A673 (cell line): ENCODE data around the gene SLC4A7.

ENCODE experiments used
- EZH2 ChIP-seq: fragments of 200-600 bp; sonication (generic); IDR thresholded peaks from 2 replicates; pipeline ENCODE4 v1.6.1; 2017; ENCODE audit warnings: borderline replicate concordance, low read depth, mild to moderate bottlenecking, mixed read lengths, antibody characterized with exemption, low read length; ENCODE audit not compliant: poor library complexity, severe bottlenecking
- TF ChIP-seq, protein P1 (sequence below): fragments of 300-800, 200-600 bp; sonication (generic); conservative IDR thresholded peaks from 2 replicates; pipeline ENCODE4 v1.5.1; 2017; ENCODE audit warnings: low read depth, mild to moderate bottlenecking, antibody characterized with exemption, low read length, moderate library complexity, mixed read lengths

DNA sequence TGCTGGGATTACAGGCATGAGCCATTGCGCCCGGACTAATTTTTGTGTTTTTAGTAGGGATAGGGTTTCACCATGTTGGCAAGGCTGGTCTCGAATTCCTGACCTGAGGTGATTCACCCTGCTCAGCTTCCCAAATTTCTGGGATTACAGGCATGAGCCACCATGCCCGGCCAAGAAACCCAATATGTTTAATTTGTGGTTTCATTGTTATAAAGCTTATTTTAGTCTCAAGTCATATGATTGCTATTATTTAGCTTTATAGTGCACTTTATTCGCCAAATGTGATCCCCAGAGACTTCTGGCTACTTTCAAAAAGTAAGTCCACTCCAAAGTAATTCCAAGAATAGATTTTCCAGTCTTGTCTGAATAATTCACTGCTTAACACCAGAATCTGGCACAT is 19.3 kb upstream of the SLC4A7 start:
- no peak for TF ChIP-seq EZH2
- TF ChIP-seq, protein P1, sequence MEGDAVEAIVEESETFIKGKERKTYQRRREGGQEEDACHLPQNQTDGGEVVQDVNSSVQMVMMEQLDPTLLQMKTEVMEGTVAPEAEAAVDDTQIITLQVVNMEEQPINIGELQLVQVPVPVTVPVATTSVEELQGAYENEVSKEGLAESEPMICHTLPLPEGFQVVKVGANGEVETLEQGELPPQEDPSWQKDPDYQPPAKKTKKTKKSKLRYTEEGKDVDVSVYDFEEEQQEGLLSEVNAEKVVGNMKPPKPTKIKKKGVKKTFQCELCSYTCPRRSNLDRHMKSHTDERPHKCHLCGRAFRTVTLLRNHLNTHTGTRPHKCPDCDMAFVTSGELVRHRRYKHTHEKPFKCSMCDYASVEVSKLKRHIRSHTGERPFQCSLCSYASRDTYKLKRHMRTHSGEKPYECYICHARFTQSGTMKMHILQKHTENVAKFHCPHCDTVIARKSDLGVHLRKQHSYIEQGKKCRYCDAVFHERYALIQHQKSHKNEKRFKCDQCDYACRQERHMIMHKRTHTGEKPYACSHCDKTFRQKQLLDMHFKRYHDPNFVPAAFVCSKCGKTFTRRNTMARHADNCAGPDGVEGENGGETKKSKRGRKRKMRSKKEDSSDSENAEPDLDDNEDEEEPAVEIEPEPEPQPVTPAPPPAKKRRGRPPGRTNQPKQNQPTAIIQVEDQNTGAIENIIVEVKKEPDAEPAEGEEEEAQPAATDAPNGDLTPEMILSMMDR = no peak
